ENCODE data around the gene PITX3. TPM values are rescaled to one million over a fixed set of nuclear protein-coding genes. Genes with fewer than 3 reads are reported as not detected.

Gene PITX3
- total and polyA plus RNA-seq, 2 donors (not counting 3 experiments of a cell fraction or from before 2014, with no cell fraction given) = not detected

- Histone ChIP-seq H3K27ac (ENCODE audit: insufficient read depth, low read depth, low read length) (no peak overlapping the region), H3K4me1 (ENCODE audit: control insufficient read depth, extremely low read depth, insufficient read depth, low read length) (peaks cover 7% of the 10 kb centered on the region), H3K36me3 (ENCODE audit: control insufficient read depth in 2 of 2, extremely low read depth in 1 of 2, insufficient read depth in 2 of 2, low read length in 2 of 2) (peaks cover 4 to 8% of the 10 kb centered on the region in 2 experiments), H2AFZ (ENCODE audit: low read depth, low read length) (no peak overlapping the region), H3K9me1 (replicated peaks; ENCODE audit: control insufficient read depth, extremely low read depth, insufficient read depth, low read length) (no peaks in the 10 kb centered on the region), H3K27me3 (ENCODE audit: control insufficient read depth in 2 of 2, insufficient read depth in 2 of 2, low read length in 2 of 2) (no peaks in the 10 kb centered on the region), H4K20me1 (replicated peaks; ENCODE audit: control insufficient read depth, extremely low read depth, insufficient read depth, low read length) (peaks cover 9% of the 10 kb centered on the region), H3K79me2 (ENCODE audit: control insufficient read depth, insufficient read depth, low read length) (peaks cover 47% of the 10 kb centered on the region), H3K4me3 (replicated peaks in 1 of 3; ENCODE audit: insufficient read depth in 1 of 3, low read depth in 1 of 3, low read length in 3 of 3) (no peak overlapping the region), H3K9ac (replicated peaks; ENCODE audit: extremely low read depth, insufficient read depth, low read length) (no peak overlapping the region), H3K4me2 (ENCODE audit: insufficient read depth, low read length) (no peak overlapping the region), H3K9me3 (replicated peaks; ENCODE audit: control insufficient read depth, insufficient read depth, low read length) (no peaks in the 10 kb centered on the region)
- TF ChIP-seq POLR2A (IDR thresholded peaks at IDR 0.05; ENCODE audit: low read depth, low read length) (no peak), GATA2 (IDR thresholded peaks at IDR 0.05; ENCODE audit: insufficient read depth, insufficient read length, low read depth, low read length) (no peak), MYC (IDR thresholded peaks at IDR 0.05; ENCODE audit: low read depth, low read length) (no peak), POLR2AphosphoS5 (IDR thresholded peaks at IDR 0.05; ENCODE audit: insufficient read depth, low read depth, low read length) (no peak), FOS (IDR thresholded peaks at IDR 0.05; ENCODE audit: borderline replicate concordance, insufficient read depth, low read length) (no peak), CTCF (IDR thresholded peaks at IDR 0.05; ENCODE audit: extremely low read depth in 1 of 2, insufficient read depth in 1 of 2, low read depth in 1 of 2, low read length in 2 of 2) (no peak), MAX (IDR thresholded peaks at IDR 0.05; ENCODE audit: insufficient read depth, insufficient read length) (no peak), JUN (IDR thresholded peaks at IDR 0.05; ENCODE audit: borderline replicate concordance, insufficient read depth, insufficient read length, low read depth) (no peak), EZH2 (IDR thresholded peaks at IDR 0.05; ENCODE audit: borderline replicate concordance, low read depth, low read length, severe bottlenecking) (no peak)
- BruUV-seq (replicated peaks) = no TSS peak
- ChIA-PET CTCF (interaction anchor here (1.0 to 1.6 kb wide), 3 partner anchors 11 to 32 kb away, joined by 3 to 5 read pairs (median 5); no protein-coding TSS in a partner anchor), POLR2A (no interaction called here)
- intact Hi-C loops (cut with micrococcal nuclease) (no loop called here), dilution Hi-C loops (cut with MboI; ENCODE audit: extremely low pct_ligation_motif_present, low sequenced_read_pairs) (no loop called here)
- FAIRE-seq (no peak), DNase-seq (ENCODE audit: low read depth, low spot score) (no peak)
Observed at GRCh38 chr10:102261842-102262241, 20.5 kb upstream of the PITX3 start.
